ENCODE results near the gene MLF2. TPM values are rescaled to one million over a fixed set of nuclear protein-coding genes. Genes with fewer than 3 reads are reported as not detected.

Gene MLF2
- total and polyA plus RNA-seq, 10 of the 15 experiments (the other 5 are each of a cell fraction or from before 2014, with no cell fraction given), result 13.5 to 222 (median 130) TPM

DNA sequence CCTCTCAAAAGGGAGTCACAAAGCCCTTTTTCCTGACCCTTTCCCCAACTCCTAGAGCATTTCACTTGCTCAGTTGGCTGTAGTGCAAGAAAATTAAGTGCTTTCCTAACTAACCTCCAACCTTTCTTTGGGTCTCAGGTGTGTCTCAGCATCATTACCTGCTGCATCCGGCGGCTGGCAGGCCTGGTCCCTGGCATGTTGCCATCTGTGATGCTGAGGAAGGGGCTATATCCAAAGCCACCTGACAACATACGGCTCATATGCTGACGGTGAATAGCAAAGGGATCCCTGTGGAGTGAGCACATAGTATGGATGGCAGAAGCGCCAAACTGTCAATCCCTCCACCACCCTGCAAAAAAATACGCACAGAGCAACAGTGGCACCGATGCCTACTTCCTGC, 1.2 kb downstream of the MLF2 start (continued):
- TF ChIP-seq, protein P1, sequence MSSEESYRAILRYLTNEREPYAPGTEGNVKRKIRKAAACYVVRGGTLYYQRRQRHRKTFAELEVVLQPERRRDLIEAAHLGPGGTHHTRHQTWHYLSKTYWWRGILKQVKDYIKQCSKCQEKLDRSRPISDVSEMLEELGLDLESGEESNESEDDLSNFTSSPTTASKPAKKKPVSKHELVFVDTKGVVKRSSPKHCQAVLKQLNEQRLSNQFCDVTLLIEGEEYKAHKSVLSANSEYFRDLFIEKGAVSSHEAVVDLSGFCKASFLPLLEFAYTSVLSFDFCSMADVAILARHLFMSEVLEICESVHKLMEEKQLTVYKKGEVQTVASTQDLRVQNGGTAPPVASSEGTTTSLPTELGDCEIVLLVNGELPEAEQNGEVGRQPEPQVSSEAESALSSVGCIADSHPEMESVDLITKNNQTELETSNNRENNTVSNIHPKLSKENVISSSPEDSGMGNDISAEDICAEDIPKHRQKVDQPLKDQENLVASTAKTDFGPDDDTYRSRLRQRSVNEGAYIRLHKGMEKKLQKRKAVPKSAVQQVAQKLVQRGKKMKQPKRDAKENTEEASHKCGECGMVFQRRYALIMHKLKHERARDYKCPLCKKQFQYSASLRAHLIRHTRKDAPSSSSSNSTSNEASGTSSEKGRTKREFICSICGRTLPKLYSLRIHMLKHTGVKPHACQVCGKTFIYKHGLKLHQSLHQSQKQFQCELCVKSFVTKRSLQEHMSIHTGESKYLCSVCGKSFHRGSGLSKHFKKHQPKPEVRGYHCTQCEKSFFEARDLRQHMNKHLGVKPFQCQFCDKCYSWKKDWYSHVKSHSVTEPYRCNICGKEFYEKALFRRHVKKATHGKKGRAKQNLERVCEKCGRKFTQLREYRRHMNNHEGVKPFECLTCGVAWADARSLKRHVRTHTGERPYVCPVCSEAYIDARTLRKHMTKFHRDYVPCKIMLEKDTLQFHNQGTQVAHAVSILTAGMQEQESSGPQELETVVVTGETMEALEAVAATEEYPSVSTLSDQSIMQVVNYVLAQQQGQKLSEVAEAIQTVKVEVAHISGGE (CRISPR knock-in tag; IDR thresholded peaks at IDR 0.05), result no peak
- TF ChIP-seq STAT1 (conservative IDR thresholded peaks at IDR 0.05), result no peak

DNA sequence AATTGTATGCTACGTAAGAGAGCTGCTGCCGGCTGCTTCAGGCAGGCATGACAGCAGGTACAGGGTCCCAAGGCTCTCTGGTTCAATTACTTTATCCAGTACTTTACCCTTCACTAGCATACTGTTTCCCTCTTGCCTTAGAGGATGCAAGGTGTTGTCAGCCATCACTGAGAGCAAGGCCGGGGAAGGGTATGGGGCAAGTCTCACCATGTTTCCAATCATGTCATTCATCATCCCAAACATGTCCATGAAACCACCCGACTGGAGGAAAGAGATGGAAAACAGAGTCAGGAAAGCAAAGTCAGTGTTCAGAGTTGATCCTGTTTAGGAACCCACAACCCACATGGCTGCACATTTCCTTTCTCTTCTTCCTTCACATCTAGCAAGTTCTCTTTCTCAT, 2.4 kb downstream of the MLF2 start:
- FAIRE-seq (no peak), DNase-seq (ENCODE audit: low read depth, low spot score) (no peak), ATAC-seq (no peak)
- POLR2A ChIA-PET, result no interaction called here
- Histone ChIP-seq H3K4me2 (ENCODE audit: control insufficient read depth, insufficient read depth) (no peak overlapping the region), H3K27me3 (replicated peaks in 1 of 2; ENCODE audit: control insufficient read depth in 2 of 2, insufficient read depth in 2 of 2, low read length in 1 of 2) (no peaks in the 10 kb centered on the region), H3K4me1 (ENCODE audit: control insufficient read depth, insufficient read depth, low read length) (peaks cover 20% of the 10 kb centered on the region), H3K9me3 (replicated peaks; ENCODE audit: control insufficient read depth, insufficient read depth, low read length) (no peaks in the 10 kb centered on the region), H4K20me1 (ENCODE audit: control insufficient read depth, insufficient read depth) (no peaks in the 10 kb centered on the region), H3K4me3 (no peak overlapping the region), H3K36me3 (ENCODE audit: control insufficient read depth in 2 of 2, insufficient read depth in 2 of 2, low read length in 1 of 2) (peaks cover 6 to 14% of the 10 kb centered on the region in 2 experiments; a peak in 3 of 4 replicates), H3K79me2 (ENCODE audit: control insufficient read depth, insufficient read depth, low read length) (peaks cover 18% of the 10 kb centered on the region), H2AFZ (ENCODE audit: control insufficient read depth, low read depth, low read length) (no peak overlapping the region), H3K27ac (ENCODE audit: control insufficient read depth, insufficient read depth) (no peak overlapping the region; the same call in 1 of the 2 replicates), H3K9ac (ENCODE audit: control insufficient read depth, insufficient read depth, low read length) (no peak overlapping the region)
- SMC1A ChIA-PET (ENCODE audit: uncharacterized antibody, unreplicated experiment), result no interaction called here
- BruUV-seq (replicated peaks), result no TSS peak
- 98% methylated on average over 4 of the region's 4 CpGs for WGBS (ENCODE audit: insufficient coverage, insufficient replicate concordance, low lambda C conversion rate, missing lambda C conversion rate)
- intact Hi-C loops (cut with micrococcal nuclease; ENCODE audit: unreplicated experiment), result no loop called here
- in situ Hi-C loops (cut with MboI), result loop anchor here (5.0 kb wide), 1 partner anchor 77 kb away; the partner anchor contains the start of gene P3H3
- CTCF ChIA-PET, result no interaction called here
- RAD21 ChIA-PET (ENCODE audit: unreplicated experiment), result no interaction called here
- TF ChIP-seq, protein P2, sequence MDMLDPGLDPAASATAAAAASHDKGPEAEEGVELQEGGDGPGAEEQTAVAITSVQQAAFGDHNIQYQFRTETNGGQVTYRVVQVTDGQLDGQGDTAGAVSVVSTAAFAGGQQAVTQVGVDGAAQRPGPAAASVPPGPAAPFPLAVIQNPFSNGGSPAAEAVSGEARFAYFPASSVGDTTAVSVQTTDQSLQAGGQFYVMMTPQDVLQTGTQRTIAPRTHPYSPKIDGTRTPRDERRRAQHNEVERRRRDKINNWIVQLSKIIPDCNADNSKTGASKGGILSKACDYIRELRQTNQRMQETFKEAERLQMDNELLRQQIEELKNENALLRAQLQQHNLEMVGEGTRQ (IDR thresholded peaks at IDR 0.05; ENCODE audit: borderline replicate concordance, low read depth, low read length), result no peak
- TF ChIP-seq MXI1 (IDR thresholded peaks at IDR 0.05; ENCODE audit: low read depth, low read length), result no peak
- TF ChIP-seq, protein P3, sequence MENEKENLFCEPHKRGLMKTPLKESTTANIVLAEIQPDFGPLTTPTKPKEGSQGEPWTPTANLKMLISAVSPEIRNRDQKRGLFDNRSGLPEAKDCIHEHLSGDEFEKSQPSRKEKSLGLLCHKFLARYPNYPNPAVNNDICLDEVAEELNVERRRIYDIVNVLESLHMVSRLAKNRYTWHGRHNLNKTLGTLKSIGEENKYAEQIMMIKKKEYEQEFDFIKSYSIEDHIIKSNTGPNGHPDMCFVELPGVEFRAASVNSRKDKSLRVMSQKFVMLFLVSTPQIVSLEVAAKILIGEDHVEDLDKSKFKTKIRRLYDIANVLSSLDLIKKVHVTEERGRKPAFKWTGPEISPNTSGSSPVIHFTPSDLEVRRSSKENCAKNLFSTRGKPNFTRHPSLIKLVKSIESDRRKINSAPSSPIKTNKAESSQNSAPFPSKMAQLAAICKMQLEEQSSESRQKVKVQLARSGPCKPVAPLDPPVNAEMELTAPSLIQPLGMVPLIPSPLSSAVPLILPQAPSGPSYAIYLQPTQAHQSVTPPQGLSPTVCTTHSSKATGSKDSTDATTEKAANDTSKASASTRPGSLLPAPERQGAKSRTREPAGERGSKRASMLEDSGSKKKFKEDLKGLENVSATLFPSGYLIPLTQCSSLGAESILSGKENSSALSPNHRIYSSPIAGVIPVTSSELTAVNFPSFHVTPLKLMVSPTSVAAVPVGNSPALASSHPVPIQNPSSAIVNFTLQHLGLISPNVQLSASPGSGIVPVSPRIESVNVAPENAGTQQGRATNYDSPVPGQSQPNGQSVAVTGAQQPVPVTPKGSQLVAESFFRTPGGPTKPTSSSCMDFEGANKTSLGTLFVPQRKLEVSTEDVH (IDR thresholded peaks at IDR 0.05; ENCODE audit: low read depth, partially characterized antibody), result no peak
- TF ChIP-seq, protein P4, sequence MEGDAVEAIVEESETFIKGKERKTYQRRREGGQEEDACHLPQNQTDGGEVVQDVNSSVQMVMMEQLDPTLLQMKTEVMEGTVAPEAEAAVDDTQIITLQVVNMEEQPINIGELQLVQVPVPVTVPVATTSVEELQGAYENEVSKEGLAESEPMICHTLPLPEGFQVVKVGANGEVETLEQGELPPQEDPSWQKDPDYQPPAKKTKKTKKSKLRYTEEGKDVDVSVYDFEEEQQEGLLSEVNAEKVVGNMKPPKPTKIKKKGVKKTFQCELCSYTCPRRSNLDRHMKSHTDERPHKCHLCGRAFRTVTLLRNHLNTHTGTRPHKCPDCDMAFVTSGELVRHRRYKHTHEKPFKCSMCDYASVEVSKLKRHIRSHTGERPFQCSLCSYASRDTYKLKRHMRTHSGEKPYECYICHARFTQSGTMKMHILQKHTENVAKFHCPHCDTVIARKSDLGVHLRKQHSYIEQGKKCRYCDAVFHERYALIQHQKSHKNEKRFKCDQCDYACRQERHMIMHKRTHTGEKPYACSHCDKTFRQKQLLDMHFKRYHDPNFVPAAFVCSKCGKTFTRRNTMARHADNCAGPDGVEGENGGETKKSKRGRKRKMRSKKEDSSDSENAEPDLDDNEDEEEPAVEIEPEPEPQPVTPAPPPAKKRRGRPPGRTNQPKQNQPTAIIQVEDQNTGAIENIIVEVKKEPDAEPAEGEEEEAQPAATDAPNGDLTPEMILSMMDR (IDR thresholded peaks at IDR 0.05 in 2 of 3, conservative IDR thresholded peaks at IDR 0.05 in 1 of 3; ENCODE audit: control insufficient read depth in 2 of 3, extremely low read depth in 1 of 3, insufficient read depth in 1 of 3, low read depth in 3 of 3, low read length in 3 of 3), result no peak
- no peak for TF ChIP-seq KLF5 (IDR thresholded peaks at IDR 0.05; ENCODE audit: partially characterized antibody)
- no peak for TF ChIP-seq NR2F1 (conservative IDR thresholded peaks at IDR 0.05)
- TF ChIP-seq BHLHE40 (IDR thresholded peaks at IDR 0.05; ENCODE audit: borderline replicate concordance in 1 of 2, low read depth in 2 of 2, low read length in 1 of 2), result no peak
- no peak for TF ChIP-seq ZNF217 (IDR thresholded peaks at IDR 0.05)
- TF ChIP-seq, protein P5, sequence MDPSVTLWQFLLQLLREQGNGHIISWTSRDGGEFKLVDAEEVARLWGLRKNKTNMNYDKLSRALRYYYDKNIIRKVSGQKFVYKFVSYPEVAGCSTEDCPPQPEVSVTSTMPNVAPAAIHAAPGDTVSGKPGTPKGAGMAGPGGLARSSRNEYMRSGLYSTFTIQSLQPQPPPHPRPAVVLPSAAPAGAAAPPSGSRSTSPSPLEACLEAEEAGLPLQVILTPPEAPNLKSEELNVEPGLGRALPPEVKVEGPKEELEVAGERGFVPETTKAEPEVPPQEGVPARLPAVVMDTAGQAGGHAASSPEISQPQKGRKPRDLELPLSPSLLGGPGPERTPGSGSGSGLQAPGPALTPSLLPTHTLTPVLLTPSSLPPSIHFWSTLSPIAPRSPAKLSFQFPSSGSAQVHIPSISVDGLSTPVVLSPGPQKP (IDR thresholded peaks at IDR 0.05; ENCODE audit: low read depth, low read length), result no peak

All from GM12878 (cell line).